Measurements from ENCODE around the gene ACTA1. TPM values are rescaled to one million over a fixed set of nuclear protein-coding genes. Genes with fewer than 3 reads are reported as not detected.
"Not testable (repeated sequence)": the region's sequence is repeated elsewhere in the genome, so short reads cannot be mapped to it uniquely, and the experiment has no call there.

The ACTA1 gene
- total and polyA plus RNA-seq, 9 of the 15 experiments (the other 6 are each of a cell fraction or from before 2014, with no cell fraction given): 0.07 to 0.36 TPM; not detected in 7

- no peak overlapping the region for H3K27ac ChIP-seq (ENCODE audit: extremely low read depth, low read depth, low read length)
- H3K9me1 ChIP-seq (ENCODE audit: control insufficient read depth, insufficient read depth, low read length): no peaks in the 10 kb centered on the region
- peaks cover 0 to 11% of the 10 kb centered on the region in 2 experiments; a peak in 2 of 5 replicates for H3K4me1 ChIP-seq (replicated peaks in 1 of 2; ENCODE audit: control insufficient read depth in 2 of 2, insufficient read depth in 2 of 2, low read length in 2 of 2)
- intact Hi-C loops (cut with micrococcal nuclease): no loop called here
- H3K9me3 ChIP-seq (replicated peaks; ENCODE audit: control insufficient read depth, insufficient read depth, low read depth, low read length): no peaks in the 10 kb centered on the region
- no peaks in the 10 kb centered on the region for H3K79me2 ChIP-seq (ENCODE audit: control insufficient read depth, insufficient read depth, low read length)
- no peak overlapping the region for H3K4me2 ChIP-seq (ENCODE audit: insufficient read depth, low read length)
- WGBS (ENCODE audit: insufficient coverage, low coverage, missing lambda C conversion rate): 0% methylated on average over 6 of the region's 6 CpGs
- BruUV-seq (replicated peaks): no TSS peak
- H3K4me3 ChIP-seq: no peak overlapping the region
- FAIRE-seq (no peak), DNase-seq (ENCODE audit: extremely low read depth in 1 of 4, low spot score in 3 of 4) (no peak), ATAC-seq (peak; percentile 9; the same call in 1 of the 3 replicates)
- TF ChIP-seq JUNB (CRISPR knock-in tag; conservative IDR thresholded peaks at IDR 0.05) (no peak), ZKSCAN8 (CRISPR knock-in tag; IDR thresholded peaks at IDR 0.05) (peak; percentile 67; the same call in 1 of the 2 replicates)
- no peaks in the 10 kb centered on the region for H4K20me1 ChIP-seq (replicated peaks; ENCODE audit: control insufficient read depth, insufficient read depth, low read length)
- CTCF ChIA-PET (ENCODE audit: low intra/inter-chr PET ratio): no interaction called here
- H2AFZ ChIP-seq (ENCODE audit: low read depth, low read length): no peak overlapping the region
- no peak overlapping the region for H3K9ac ChIP-seq (ENCODE audit: insufficient read depth in 1 of 2, low read depth in 2 of 2, low read length in 2 of 2)
- H3K36me3 ChIP-seq (ENCODE audit: control insufficient read depth, insufficient read depth, low read length): no peaks in the 10 kb centered on the region
- in situ Hi-C loops (cut with MboI): no loop called here
- peaks cover 40 to 65% of the 10 kb centered on the region in 2 experiments for H3K27me3 ChIP-seq (ENCODE audit: control insufficient read depth in 2 of 2, insufficient read depth in 2 of 2, low read length in 2 of 2)
- POLR2A ChIA-PET: interaction anchor here (1.0 kb wide), 1 partner anchor 38 kb away, joined by 3 read pairs; no protein-coding TSS in a partner anchor
These were observed 30.9 kb downstream of the ACTA1 start for GRCh38 chr1:229402993-229403392.

GRCh38 chr1:229402329-229402728 lies 31.6 kb downstream of the ACTA1 start:
- CTCF ChIA-PET (ENCODE audit: low intra/inter-chr PET ratio); in situ Hi-C loops (cut with MboI): not testable (repeated sequence)

More at GRCh38 chr1:229402329-229402728, 31.6 kb downstream of the ACTA1 start:
- H3K4me2 ChIP-seq (ENCODE audit: insufficient read depth, low read length); H3K4me3 ChIP-seq; H3K9me3 ChIP-seq (replicated peaks; ENCODE audit: control insufficient read depth, insufficient read depth, low read depth, low read length); H2AFZ ChIP-seq (ENCODE audit: low read depth, low read length); intact Hi-C loops (cut with micrococcal nuclease); H3K36me3 ChIP-seq (ENCODE audit: control insufficient read depth, insufficient read depth, low read length); ATAC-seq; FAIRE-seq; H3K79me2 ChIP-seq (ENCODE audit: control insufficient read depth, insufficient read depth, low read length); POLR2A ChIA-PET; H3K9ac ChIP-seq (ENCODE audit: insufficient read depth in 1 of 2, low read depth in 2 of 2, low read length in 2 of 2); H3K9me1 ChIP-seq (ENCODE audit: control insufficient read depth, insufficient read depth, low read length); H3K4me1 ChIP-seq (replicated peaks in 1 of 2; ENCODE audit: control insufficient read depth in 2 of 2, insufficient read depth in 2 of 2, low read length in 2 of 2); H3K27ac ChIP-seq (ENCODE audit: extremely low read depth, low read depth, low read length); BruUV-seq (replicated peaks); H4K20me1 ChIP-seq (replicated peaks; ENCODE audit: control insufficient read depth, insufficient read depth, low read length); DNase-seq (ENCODE audit: extremely low read depth in 1 of 4, low spot score in 3 of 4): not testable (repeated sequence)
- H3K27me3 ChIP-seq (ENCODE audit: control insufficient read depth in 2 of 2, insufficient read depth in 2 of 2, low read length in 2 of 2): peaks cover 38 to 65% of the 10 kb centered on the region in 2 experiments
- WGBS (ENCODE audit: insufficient coverage, low coverage, missing lambda C conversion rate): 0% methylated on average over 4 of the region's 4 CpGs

All from K562 (cell line).